NOMO-1 treated with DMSO at 0.1 percent for 48 hours (cell line): ENCODE data around the gene ZFP90.
"Not testable (repeated sequence)": the region's sequence is repeated elsewhere in the genome, so short reads cannot be mapped to it uniquely, and the experiment has no call there.

ENCODE experiments used
- DNase-seq: peaks from one replicate; lab custom pipeline; 2025; ENCODE audit not compliant: unreplicated experiment; lab: John Stamatoyannopoulos, UW

The ZFP90 gene

DNA sequence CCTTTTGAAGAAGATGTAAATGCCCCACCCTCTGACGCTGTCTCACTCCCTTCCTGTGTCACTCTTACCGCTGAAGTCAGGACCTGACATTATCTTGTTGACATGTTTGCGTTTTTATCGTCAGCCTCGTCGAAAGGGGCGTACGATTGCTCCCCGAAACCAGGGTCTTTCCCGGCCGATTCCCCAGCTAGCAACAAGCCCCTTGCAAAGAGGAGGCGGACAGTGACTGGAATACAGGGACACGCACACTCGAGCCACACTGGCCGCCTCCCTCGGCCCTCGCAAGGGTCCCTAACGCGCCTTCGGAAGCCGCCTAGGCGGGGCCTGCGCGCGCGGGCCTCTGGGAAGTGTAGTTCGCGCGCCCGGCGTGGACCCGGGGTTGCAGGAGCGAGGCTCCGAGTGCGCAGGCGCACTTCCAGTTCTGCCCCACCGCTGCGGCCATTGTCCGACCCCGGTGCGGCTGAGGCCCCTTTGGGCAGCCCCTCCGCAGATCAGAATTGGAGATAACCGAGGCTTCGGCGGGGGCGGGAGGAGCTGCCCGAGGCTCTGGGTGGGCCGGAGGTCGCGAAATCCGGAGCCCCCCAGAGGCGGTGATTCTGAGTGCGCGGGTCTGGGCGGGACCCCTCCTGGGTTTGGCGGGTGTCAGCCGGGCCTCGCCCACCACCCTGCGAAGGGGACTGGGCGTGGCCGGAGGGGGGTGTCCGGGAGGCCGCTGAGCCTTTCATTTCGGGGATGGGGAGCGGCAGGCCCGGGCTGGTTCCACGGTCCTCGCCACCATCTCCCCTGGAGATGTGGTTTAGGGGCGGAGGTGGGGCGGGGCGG, at the start of gene ZFP90:
Gene ZFP90, plus strand, starts transcription at position 412 of the 822 bp plus-strand sequence. CDS start 502 bp downstream, outside the sequence.
- peak; percentile 84 for DNase-seq

DNA sequence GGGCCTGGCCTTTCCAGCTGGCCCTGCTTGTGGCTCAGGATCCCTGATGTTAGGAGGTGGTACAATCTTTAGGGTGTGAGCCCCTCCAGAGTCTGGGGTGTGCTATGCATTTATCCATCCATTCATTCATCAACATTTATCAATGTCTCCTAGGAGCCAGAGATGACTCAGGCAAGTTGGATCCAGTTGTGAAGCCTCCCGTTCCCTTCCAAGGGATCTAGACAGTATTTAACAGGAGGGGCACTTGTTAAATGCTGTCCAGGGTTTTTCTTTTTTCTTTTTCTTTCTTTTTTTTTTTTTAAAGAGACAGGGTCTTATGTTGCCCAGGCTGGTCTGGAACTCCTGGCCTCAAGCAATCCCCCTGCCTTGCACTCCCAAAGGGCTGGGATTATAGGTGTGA, 48.7 kb upstream of the ZFP90 start:
- DNase-seq: no peak

DNA sequence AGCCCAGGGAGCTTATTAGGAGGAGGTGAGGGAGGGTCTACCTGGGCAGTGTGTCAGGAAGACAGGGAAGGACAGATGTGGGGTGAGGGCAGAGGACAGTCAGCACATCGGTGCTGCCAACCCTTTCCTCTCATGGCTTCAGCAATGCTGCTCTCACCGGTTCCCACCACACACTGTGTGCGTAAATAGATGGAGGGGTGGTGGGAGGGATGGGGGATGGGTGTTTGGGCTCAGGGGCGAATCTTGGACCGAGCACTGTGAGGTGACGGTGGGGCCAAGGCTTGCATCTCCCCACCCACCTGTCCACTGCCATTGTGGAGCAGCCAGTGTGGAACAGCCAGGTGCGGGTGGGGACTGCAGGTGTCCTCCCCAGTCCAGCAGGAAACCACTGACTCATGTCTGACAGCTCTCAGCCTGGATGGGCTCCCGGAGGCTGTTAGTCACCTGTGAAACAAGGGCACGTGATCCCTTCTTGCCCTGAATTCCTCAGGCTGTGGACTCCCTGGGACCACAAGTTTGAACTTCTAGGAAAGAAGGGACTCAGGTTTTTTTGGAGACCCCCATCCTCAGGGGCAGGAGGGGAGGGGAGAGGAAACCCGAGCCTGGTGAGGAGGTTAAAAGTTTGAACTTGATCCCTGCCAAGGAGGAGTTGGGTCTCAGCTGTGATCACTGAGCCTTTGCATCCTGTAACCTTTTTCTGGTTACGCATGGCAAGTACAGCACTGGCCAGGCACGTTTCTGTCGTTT, 48.1 kb upstream of the ZFP90 start:
- no peak for DNase-seq

DNA sequence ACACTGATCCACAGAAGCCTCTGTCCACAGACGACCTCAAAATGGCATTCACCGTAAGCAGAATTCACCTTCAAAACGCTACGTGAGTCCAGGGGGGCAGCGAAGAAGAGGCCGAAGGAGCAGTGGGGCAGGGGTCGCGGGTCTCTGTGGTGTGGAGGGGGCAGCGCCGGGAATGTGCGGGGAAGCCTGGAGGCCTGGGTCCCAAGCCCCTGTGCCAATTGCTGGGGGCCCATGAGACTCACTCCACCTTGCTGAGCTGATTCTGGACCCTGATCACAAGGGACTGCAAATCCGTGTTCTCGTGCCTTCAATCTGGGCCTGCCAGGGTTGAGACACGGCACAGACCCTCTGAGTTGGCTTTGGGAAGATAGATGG, 47.5 kb upstream of the ZFP90 start:
- no peak for DNase-seq

DNA sequence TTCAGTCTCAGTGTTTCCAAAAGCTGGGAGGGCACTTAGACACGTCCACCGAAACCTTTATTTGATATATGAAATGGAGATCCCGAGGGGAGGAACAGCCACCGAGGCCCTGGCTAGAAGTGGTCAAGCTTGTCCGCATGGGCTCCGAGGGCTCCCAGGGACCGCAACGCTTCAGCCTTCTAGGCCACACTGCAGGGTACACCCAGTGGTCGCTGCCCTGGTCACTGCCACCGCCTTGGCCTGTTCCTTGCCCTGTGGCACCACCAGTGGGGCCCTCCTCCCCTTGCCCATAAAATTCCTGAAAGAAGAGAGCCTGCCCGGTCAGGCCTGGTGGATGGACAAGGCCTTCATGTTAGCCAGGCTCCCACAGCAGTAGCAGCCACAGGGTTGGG, 46.9 kb upstream of the ZFP90 start:
- DNase-seq: no peak

DNA sequence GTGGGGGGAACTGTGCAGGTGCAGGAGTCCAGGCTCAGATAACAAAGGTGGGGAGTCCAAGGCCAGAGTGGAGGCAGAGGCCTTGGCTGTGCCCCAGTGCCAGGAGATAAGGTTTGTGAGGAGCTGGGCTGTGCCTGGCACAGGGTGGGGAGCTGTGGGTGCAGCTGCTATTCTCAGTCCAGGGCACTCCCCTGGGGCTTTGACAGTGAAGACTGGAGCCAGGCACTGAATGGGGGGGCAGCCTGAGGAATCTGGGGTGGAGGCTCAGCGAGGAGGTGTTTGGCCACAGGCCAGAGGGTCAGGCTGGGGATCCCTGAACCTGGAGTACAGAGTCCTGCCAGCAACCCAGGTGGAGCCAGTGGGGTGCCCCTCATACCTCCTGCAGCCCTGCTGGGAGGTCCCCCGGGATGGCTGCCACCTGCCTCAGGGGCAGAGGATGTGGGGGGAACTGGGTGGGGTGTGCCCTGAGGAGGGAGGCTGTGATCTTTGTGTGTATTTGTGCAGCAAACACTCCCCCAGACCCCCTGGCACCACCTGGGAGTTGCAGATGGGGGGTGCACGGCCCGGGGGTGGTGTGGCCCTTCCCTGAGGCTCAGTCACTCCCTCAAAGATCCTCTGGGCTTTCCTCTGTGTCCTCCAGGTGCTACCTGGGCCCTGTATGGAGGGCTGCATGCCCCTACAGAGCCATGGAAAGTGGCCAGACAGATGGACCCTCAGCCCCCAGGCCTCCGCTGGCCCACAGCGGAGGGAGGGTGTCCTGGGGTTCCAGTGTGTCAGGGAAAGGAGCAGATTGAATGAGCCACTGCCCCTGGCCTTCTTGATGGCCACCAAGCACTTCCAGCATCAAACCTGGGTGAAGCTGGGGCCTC, 46.3 kb upstream of the ZFP90 start:
- no peak for DNase-seq

DNA sequence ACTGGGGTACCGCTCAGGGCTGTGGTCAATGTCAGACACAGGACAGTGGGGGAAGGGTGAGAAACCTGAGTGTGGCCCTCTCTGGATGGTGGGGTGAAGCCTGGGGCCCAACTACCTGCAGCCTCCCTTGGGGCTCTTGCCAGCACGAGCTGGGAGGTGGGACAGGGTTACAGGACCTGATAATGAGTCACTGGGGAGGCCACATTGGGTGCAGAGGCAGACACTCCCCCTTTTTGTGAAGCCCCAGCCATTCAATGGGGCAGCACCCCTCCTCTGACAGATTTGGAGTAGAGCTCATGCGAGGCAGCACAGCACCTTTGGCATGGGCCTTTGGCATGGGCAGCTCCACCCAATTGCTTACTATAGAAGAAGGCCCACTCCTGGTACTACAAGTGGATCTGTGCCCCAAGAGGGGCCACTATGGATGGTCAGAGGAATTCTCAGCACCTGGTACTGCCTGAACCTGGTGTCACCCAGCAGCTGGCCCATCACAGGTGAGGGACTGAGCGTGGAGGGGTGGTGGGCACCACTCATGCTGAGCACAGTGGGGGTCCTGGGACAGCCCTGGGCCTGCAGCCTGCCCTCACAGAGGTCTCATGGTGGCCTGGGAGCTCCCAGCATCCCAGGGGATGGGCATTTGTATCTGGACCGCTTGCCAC, 45.5 kb upstream of the ZFP90 start:
- DNase-seq: no peak

DNA sequence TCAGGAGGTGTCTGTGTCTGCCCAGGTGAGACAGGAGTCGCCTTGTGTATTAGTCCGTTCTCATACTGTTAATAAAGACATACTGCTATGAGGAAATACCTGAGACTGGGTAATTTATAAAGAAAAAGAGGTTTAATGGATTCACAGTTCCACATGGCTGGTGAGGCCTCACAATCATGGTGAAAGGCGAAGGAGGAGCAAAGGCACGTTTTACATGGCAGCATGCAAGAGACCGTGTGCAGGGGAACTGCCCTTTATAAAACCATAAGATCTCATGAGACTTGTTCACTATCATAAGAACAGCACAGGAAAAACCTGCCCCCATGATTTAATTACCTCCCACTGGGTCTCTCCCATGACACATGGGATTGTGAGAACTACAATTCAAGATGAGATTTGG, 44.8 kb upstream of the ZFP90 start:
- DNase-seq: not testable (repeated sequence)

DNA sequence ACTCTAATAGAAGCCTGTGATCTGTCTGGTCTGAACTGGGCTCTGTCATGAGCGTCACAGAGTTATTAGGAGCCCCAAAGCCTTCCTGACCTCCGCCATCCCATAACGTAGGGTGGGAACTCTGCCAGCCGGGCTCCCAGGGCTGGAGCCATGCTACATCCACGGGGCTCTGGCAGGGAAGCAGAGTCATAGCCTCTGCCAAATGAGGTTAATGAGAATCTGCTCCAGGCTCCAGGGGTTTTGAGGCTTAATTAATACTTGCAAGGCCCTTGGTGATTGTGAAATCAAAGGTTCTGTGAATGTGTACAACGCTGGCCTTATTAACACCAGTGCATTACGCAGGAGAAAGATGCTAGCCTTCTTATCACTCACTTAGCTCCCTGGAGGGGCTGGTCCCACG, 42.4 kb upstream of the ZFP90 start:
- no peak for DNase-seq

DNA sequence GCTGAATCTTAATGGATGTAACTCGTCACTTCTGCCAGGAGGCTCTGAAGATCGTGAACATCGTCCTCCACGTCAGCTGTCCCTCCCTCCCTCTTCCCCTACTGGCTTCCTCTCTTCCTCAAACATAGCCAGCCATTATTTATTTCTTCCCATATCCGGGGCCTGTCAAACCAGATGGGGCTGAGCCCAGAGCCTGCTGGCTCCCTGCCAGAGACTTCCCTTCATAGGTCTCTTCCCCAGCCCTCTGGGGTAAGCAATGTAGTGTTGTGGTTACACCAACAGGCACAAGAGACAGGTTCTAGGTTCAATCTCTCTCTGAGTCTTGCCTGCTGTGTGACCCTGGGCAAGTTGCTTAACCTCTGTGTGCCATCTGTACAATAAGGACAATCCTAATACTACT, 40.1 kb upstream of the ZFP90 start:
- no peak for DNase-seq

DNA sequence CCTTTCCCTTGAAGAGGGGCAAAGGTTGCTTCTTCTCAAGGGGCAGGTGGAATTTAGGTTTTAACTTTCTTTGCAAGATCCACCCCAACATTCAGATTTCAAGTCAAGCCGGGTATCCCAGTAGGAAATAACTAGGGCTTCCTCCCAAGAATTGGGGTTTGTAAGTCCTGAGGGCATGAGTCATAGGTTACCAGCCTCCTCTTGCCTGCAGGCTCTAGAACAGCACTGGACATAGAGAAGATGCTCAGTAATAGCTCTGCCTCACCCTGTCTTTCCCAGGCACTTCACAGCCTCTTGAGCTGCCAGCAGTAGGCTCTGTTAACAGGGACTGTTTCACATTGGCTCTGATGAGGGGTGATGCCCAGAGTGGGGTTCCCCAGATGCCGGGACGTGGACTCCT, 35.8 kb upstream of the ZFP90 start:
- DNase-seq: no peak

DNA sequence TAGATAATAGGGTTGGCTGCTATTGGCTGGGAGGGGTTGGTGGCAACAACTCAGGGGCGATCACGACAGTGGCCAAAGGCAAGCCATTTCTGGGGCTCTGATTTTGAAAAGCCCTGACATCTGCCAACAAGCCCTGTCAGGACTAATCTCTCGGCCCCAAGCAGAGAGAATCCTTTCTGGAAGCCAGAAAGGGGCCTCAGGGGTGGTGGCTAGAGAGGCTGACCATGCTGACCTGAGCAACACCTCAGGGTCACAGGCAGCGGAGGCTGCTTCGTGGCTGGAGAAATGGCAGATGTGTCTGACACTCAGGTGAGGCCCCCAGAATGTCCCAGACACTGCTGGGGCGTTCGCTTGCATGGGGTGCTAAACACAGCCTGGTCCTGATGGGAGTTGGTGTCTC, 35.0 kb upstream of the ZFP90 start:
- DNase-seq: no peak

DNA sequence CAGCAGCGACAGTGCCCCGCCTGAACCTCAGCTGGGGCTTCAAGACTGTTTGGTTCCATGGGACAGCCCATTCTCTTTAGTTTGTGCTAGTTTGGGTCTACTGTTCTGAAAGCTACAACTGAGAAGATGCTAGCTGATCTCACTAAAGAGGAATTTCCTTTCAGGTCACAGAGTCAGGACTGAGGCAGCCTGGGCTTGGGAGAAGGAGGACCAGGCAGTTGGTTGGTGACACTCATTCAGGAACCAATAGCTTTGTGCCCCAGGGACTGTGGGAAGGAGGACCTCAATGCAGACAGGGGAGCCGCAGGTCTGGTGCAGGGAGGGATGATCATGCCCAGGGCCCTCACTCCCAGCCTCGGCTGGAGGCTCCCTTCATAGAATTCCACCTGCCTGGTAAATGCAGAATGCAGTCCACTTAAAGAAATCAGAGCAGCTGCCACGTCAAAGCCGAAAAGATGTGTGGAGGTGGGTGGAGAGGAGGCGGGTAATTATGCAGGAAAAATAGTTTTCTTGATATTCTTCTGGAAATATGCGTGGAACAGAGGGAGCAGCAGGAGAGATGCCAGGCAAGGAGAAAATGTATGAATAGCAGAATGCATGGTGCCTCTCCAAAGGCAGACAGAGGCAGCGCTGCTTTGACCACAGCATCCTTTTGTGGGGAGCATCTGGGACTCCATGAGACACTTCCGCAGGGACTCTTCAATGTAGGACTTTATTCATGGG, 32.6 kb upstream of the ZFP90 start:
- DNase-seq: no peak

DNA sequence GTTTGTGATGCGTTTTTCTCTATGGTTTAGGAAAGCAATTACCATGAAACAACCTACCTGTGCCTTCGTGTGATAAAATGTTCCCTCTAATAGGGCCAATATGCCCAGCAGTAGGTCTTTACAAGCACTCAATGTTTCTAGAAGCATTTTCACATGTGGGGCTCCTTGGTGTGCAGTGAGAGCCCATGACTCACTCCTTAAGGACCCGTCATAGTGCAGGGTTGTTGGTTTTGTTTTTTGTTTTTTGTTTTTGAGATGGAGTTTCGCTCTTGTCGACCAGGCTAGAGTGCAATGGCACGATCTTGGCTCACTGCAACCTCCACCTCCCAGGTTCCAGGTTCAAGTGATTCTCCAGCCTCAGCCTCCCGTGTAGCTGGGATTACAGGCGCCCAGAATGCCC, 31.1 kb upstream of the ZFP90 start:
- no peak for DNase-seq

DNA sequence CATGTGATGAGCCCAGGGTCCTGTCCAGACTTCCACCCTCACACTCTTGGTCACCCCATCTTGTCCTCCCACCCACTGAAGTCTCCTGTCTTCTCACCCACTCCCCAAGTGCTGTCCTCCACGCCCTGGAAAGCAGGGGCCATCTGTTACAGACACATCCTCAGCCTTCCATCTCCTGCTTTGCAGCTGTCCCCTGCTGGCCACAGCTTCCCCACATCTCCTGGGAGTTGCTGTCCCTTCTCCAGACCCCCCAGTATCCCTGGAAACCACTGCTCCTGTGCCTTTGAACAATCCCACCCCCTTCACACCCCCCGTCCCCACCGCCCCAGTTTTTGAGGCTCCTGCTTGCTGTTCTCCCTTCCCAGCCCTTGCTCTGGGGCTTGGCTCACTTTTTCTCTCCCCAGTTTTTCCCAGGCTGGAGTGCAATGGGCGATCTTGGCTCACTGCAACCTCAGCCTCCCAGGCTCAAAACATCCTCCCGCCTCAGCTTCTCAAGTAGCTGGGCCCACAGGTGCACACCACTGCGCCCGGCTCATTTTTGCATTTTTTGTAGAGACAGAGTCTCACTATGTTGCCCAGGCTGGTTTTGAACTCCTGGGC, 30.4 kb upstream of the ZFP90 start:
- DNase-seq: no peak

DNA sequence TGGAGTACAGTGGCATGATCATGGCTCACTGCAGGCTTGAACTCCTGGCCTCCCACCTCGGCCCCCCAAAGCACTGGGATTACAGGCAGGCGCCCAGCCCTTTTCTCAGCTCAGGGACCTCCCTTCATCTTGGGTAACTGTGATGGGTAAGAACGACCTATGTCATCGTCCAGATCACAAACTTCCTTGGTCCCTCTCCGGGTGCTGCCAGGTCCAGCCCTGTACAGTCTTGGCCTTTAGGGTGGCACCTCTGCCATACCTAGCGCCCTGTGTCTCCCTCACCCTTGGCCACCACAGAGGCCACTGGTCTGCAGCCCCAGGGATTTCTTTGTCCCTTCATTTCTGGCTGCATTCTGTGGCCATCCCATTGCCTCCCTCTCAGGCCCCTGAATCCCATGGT, 29.7 kb upstream of the ZFP90 start:
- DNase-seq: no peak

DNA sequence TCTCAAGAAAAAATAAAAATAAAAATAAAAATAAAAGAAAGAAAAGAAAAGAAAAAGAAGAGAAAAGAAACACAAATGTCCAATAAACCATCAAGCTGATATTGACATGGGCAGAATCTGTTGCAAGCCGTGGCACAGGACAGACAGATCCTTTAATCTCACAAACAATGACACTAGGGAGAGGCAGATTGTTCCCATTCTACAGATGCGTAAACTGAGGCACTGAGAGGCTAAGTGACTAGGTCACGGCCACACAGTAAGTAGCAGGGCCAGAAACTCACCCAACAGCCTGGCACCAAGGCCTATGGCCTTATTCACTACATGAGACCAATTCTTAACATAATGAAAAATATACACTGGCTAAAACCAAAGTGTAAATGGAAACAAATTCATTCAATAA, 28.3 kb upstream of the ZFP90 start:
- no peak for DNase-seq

DNA sequence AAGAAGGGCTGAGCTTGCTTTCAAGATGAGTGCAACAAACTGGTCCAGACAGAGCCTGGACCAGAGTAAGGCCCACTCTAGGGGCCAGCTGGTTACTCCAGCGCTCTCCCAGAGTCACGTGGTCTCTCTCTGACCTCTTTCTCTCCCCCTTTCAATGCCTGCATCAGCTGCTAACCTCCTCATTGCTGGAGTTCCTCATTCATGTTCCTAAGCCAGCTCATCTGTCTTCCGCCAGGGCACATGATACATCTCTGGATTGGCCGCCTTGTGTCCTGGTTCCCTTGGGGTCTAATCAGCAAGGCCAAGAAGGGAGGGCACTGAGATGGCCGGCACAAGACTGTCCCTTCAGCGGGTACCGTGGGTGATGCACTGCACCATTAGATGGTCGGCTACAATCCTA, 26.9 kb upstream of the ZFP90 start:
- DNase-seq: no peak

DNA sequence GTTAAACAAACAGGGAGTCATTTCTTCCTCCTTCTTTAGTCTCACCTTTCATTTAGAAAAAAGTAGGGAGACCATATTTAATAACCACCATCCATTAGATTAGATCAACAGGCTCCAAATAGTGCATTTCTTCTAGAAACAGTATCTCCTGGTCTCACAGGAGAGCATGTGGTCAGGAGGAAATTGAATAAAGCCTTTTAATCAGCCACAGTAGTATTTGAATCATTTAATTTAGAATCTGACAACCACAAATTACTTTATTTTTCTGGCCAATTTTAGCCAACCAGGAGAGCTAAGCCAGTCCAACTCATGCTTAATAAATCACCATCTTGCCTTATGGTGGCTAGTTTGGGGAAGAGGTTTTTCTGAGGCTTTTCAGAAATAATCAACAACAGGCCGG, 26.3 kb upstream of the ZFP90 start:
- DNase-seq: no peak

DNA sequence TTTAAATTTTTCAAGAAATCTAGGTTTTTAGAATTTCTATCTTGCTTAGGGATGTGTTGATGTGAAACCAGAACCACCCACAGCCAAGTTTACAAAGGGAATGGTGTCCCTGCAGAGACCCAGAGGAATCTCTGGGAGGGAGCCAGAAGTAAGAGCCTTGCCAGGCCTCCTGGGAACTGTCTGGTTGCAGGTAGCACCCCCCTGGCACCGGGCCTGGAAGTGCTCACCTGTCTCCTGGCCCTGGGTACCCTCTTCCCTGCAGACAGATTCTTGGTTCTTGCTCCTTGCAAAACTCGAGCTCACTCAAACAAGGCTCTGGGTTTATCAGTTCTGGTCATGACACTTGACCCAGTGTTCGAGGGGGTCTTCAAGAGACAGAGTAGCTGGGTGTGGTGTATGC, 24.6 kb upstream of the ZFP90 start:
- no peak for DNase-seq
